ENCODE results near the gene INO80D. TPM values are rescaled to one million over a fixed set of nuclear protein-coding genes. Genes with fewer than 3 reads are reported as not detected.
"Not testable (repeated sequence)": the region's sequence is repeated elsewhere in the genome, so short reads cannot be mapped to it uniquely, and the experiment has no call there.

The INO80D gene
- total RNA-seq, 4 donors from 2014 or later, result 25.0 to 49.7 (median 26.5) TPM

GRCh38 chr2:206049392-206049791, 36.6 kb downstream of the INO80D start:
- Histone ChIP-seq H3K4me3 (replicated peaks in 1 of 3) (no peak overlapping the region), H3K9me3 (no peaks in the 10 kb centered on the region), H3K27ac (no peak overlapping the region), H3K27me3 (no peaks in the 10 kb centered on the region), H3K4me1 (no peaks in the 10 kb centered on the region), H3K36me3 (peaks cover 4 to 7% of the 10 kb centered on the region in 2 donors)
- intact Hi-C loops (cut with DNase I), result no loop called here
- DNase-seq, result no peak
- WGBS, 2 donors, result 76 to 91% methylated on average over 1 of the region's 1 CpG
- no peak for TF ChIP-seq POLR2A (IDR thresholded peaks at IDR 0.05)
- TF ChIP-seq, protein P1, sequence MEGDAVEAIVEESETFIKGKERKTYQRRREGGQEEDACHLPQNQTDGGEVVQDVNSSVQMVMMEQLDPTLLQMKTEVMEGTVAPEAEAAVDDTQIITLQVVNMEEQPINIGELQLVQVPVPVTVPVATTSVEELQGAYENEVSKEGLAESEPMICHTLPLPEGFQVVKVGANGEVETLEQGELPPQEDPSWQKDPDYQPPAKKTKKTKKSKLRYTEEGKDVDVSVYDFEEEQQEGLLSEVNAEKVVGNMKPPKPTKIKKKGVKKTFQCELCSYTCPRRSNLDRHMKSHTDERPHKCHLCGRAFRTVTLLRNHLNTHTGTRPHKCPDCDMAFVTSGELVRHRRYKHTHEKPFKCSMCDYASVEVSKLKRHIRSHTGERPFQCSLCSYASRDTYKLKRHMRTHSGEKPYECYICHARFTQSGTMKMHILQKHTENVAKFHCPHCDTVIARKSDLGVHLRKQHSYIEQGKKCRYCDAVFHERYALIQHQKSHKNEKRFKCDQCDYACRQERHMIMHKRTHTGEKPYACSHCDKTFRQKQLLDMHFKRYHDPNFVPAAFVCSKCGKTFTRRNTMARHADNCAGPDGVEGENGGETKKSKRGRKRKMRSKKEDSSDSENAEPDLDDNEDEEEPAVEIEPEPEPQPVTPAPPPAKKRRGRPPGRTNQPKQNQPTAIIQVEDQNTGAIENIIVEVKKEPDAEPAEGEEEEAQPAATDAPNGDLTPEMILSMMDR (IDR thresholded peaks at IDR 0.05), result no peak

GRCh38 chr2:206045251-206045650, 40.7 kb downstream of the INO80D start:
- H3K27ac ChIP-seq, result no peak overlapping the region
- H3K4me1 ChIP-seq, result no peaks in the 10 kb centered on the region
- H3K9me3 ChIP-seq, result no peaks in the 10 kb centered on the region
- H3K36me3 ChIP-seq, result peaks cover 4 to 7% of the 10 kb centered on the region in 2 donors
- no peak overlapping the region for H3K4me3 ChIP-seq (replicated peaks in 1 of 3)
- DNase-seq, result no peak
- WGBS, 2 donors, result 78 to 84% methylated on average over 1 of the region's 1 CpG
- H3K27me3 ChIP-seq, result no peaks in the 10 kb centered on the region
- intact Hi-C loops (cut with DNase I), result no loop called here
- no peak for TF ChIP-seq POLR2A (IDR thresholded peaks at IDR 0.05)
- TF ChIP-seq, protein P1 (IDR thresholded peaks at IDR 0.05), result no peak

DNA sequence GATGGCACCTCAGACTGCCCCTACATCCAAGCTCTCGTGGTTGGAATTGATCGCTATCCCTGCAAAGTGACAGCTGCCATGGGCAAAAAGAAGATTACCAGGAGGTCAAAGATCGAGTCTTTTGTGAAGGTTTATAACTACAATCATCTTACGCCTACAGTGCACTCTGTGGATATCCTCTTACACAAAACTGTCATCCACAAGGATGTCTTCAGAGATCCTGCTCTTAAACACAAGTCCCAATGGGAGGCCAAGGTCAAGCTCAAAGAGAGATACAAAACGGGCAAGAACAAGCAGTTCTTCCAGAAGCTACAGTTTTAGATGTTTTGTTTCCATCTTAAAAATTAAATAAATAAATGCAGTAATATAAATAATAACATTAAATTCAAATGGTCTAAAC, 45.4 kb downstream of the INO80D start:
- TF ChIP-seq POLR2A (IDR thresholded peaks at IDR 0.05), result no peak
- TF ChIP-seq, protein P1 (IDR thresholded peaks at IDR 0.05), result no peak
- WGBS, 2 donors, result 86 to 91% methylated on average over 5 of the region's 5 CpGs

DNA sequence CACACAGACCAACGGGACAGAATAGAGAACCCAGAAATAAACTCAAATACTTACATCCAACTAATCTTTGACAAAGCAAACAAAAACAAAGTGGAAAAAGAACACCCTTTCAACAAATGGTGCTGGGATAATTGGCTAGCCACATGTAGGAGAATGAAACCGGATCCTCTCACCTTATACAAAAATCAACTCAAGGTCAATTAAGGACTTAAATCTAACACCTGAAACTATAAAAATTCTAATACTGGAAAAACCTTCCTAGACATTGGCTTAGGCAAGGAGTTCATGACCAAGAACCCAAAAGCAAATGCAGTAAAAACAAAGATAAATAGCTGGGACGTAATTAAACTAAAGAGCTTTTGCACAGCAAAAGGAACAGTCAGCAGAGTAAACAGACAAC, 50.6 kb downstream of the INO80D start:
- intact Hi-C loops (cut with DNase I); H3K27me3 ChIP-seq; DNase-seq; H3K36me3 ChIP-seq; H3K9me3 ChIP-seq; H3K4me3 ChIP-seq (replicated peaks in 1 of 3); H3K27ac ChIP-seq; H3K4me1 ChIP-seq: not testable (repeated sequence)
- 90 to 92% methylated on average over 3 of the region's 3 CpGs for WGBS, 2 donors

More for the DNA sequence above, 45.4 kb downstream of the INO80D start:
- H3K27ac ChIP-seq, result no peak overlapping the region
- peaks cover 0 to 6% of the 10 kb centered on the region in 2 donors for H3K36me3 ChIP-seq
- H3K9me3 ChIP-seq, result no peaks in the 10 kb centered on the region
- no peaks in the 10 kb centered on the region for H3K27me3 ChIP-seq
- no peaks in the 10 kb centered on the region for H3K4me1 ChIP-seq
- no peak overlapping the region for H3K4me3 ChIP-seq (replicated peaks in 1 of 3)
- intact Hi-C loops (cut with DNase I), result no loop called here
- no peak for DNase-seq

- WGBS, 2 donors, result 90 to 100% methylated on average over 1 of the region's 1 CpG
- H3K27me3 ChIP-seq; H3K36me3 ChIP-seq; H3K27ac ChIP-seq; intact Hi-C loops (cut with DNase I); H3K9me3 ChIP-seq; H3K4me1 ChIP-seq; H3K4me3 ChIP-seq (replicated peaks in 1 of 3); DNase-seq: not testable (repeated sequence)
Observed at GRCh38 chr2:206033452-206033851, 52.5 kb downstream of the INO80D start.

GRCh38 chr2:206031950-206032567, 53.9 kb downstream of the INO80D start:
- Histone ChIP-seq H3K9me3 (no peaks in the 10 kb centered on the region), H3K27me3 (no peaks in the 10 kb centered on the region), H3K36me3 (no peaks in the 10 kb centered on the region), H3K4me1 (no peaks in the 10 kb centered on the region), H3K4me3 (replicated peaks in 1 of 3) (no peak overlapping the region), H3K27ac (no peak overlapping the region)
- intact Hi-C loops (cut with DNase I), result no loop called here
- TF ChIP-seq, protein P1 (IDR thresholded peaks at IDR 0.05), result no peak
- no peak for TF ChIP-seq POLR2A (IDR thresholded peaks at IDR 0.05)
- no peak for DNase-seq
- WGBS, 2 donors, result 88 to 92% methylated on average over 8 of the region's 8 CpGs
